Dermis lymphatic vessel endothelial cell (primary cell): ENCODE results near the gene IFIH1. TPM values are rescaled to one million over a fixed set of nuclear protein-coding genes. Genes with fewer than 3 reads are reported as not detected.

ENCODE experiments used
- total RNA-seq: library from RNA; depleted of rRNA; stranded (reverse); fragments of >200 nt; gene quantifications from 2 replicates; pipeline ENCODE4 v1.2.1, GENCODE V29; 2014

IFIH1 gene
- total RNA-seq = 4.3 and 6.4 TPM in 2 replicates

DNA sequence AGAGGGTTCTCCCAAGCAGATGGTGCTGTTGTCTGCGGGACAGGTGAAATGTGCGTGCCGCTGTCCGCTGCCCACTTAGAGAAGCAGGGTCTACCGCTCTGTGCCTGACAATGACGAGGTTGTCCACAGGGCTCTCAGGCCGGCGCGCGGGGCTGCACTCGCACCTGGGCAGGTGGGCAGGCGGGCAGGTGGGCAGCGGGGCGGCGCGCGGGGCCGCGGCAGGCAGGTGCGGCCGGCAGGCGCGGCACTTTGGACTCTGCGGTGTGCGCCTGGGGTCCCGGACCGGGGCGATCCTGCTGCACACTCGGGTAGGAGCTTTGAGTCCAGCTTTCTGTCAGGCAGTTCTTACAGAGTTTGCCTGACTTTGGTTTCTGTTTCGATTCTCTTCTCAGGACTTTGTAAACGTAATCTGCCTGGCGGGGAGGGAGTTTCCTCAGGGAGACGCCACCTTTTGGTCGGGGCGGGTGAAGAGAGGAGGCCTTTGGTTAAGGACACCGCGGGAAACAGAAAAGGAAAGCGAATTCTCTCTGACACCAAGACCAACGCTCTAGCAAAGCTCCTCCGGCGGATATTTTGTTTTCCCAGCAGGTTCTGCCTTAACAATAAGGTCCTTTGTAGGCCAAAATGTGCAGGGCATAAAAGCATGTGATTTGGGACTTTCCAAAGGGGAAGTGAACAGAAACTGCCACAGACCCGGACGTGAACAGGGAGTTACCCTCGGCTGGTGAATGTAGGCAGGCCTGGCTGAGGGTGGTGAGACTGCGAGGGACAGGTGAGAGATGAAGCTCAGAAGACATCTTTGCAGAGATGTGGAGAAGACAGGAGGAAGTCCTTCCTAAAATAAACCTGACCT, at the start of gene IFIH1:
Gene IFIH1, minus strand, starts transcription at position 357 of the 853 bp plus-strand sequence. CDS start 377 bp downstream, outside the sequence.

DNA sequence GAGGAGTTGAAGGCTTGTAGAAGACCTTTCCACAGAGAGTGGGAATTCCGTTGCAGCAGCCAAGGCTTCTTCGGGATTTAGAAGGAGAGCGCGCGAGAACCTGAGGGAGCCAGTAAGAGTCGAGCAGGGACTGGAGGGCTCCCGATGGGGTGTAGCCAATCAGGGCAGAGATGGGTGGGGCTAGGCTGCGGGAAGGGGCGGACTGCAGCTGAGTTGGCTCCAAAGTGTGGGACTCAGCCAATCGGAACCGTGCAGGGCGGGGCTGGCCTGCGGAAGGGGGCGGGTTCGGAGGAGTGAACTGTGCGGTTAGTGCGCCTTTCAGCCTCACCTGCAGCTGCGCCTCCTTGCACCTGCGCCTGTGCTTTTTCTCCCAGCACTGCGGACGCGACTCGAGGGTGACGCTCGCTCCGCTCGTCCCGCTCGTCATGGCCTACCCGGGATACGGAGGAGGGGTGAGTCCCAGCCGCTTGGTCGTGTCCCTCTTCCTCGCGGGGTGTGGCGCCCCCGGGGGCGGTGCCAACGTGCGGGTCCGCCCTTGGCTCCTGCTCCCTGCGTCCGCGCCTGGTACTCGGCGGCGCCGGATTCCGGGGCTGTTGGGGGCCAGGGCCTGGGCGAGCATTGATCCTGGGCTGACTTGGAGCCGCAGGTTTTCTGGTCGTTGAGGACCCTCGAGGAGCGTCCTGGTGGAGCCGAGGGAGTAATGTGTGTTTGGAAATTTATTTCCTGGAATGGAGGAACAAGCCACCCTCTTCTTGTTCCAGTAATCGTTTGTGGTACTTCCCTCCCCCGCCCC, 25.5 kb upstream of the IFIH1 start, which contains the start of gene GCA:
Gene GCA, plus strand, starts transcription at position 309 of the 793 bp plus-strand sequence. Its CDS starts 117 bp downstream, at position 426.

DNA sequence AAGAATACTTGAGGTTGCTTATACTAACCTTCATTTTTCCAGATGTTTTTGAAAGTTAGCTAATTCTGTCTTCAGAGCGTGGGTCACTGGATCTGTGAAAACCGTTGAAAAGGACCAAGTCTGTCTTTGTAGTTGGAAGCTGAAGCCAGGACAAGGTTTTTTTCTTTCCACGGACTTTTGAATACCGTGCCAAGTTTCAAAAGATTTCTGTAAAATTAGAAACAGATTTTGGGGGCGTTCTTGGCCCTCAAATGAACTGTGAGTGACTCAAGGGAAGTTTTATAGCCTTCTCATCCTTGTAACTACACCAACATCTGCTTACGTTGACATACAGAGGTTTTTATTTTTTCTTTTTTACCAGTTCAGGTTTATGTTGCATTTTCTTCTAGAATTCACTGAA, 75.2 kb downstream of the IFIH1 start, which contains the start of gene FAP:
Gene FAP, minus strand, starts transcription at position 152 of the 400 bp plus-strand sequence. Its CDS starts 118 bp downstream, at position 34.

Other genes starting within 250 kb of the IFIH1 start
- gene DPP4, start 244.5 kb downstream of the IFIH1 start, total RNA-seq = 94.7 and 212 TPM in 2 replicates
- not detected in 2 replicates for gene GCG, start 166.4 kb downstream of the IFIH1 start, total RNA-seq
- gene FAP, start 75.2 kb downstream of the IFIH1 start, total RNA-seq = 0.09 and 0.76 TPM in 2 replicates
- 3.4 and 6.6 TPM in 2 replicates for gene GCA, start 25.4 kb upstream of the IFIH1 start, total RNA-seq